Naive thymus-derived CD8-positive, alpha-beta T cell (primary cell): Measurements from ENCODE around the gene ARHGDIG. TPM values are rescaled to one million over a fixed set of nuclear protein-coding genes. Genes with fewer than 3 reads are reported as not detected.

Source experiments
- ATAC-seq, 2 donors: fragments of 150-1000 bp; cut with Tn5 transposase in 1 of 2; sonication (Bioruptor Pico), chemical (Tn5 transposase) in 1 of 2; 1 replicate in 1 of 2; 2 replicates in 1 of 2; pipeline ENCODE4 v1.10.0; 2021; ENCODE audit warnings: mild to moderate bottlenecking in 2 of 2, moderate library complexity in 2 of 2
- POLR2A ChIA-PET: fragments of 350-600 bp; sonication (Branson Sonifier 250); formaldehyde crosslinking; loops from one replicate; lab custom pipeline; 2021; ENCODE audit warnings: antibody characterized with exemption; lab: Charles Lee
- DNase-seq, 10 donors: peaks; one replicate each; pipeline versions ENCODE4 v3.0.0 to v3.0.0-alpha.2; 2020 to 2022
- H3K27ac Mint-ChIP-seq, 10 donors: one replicate each; pipeline ENCODE4 v1.8.0; 2020 to 2022; ENCODE audit warnings: mild to moderate bottlenecking in 10 of 10, mixed read lengths in 10 of 10, moderate library complexity in 4 of 10, inconsistent platforms in 1 of 10
- H3K27me3 Mint-ChIP-seq, 5 donors: one replicate each; pipeline ENCODE4 v1.8.0; 2021 to 2022; ENCODE audit warnings: mixed read lengths in 5 of 5
- H3K36me3 Mint-ChIP-seq, 3 donors: one replicate each; pipeline ENCODE4 v1.8.0; 2020 to 2022; ENCODE audit warnings: mixed read lengths in 3 of 3, mild to moderate bottlenecking in 2 of 3, inconsistent platforms in 1 of 3
- H3K4me1 Mint-ChIP-seq, 4 donors: one replicate each; pipeline ENCODE4 v1.8.0; 2021 to 2022; ENCODE audit warnings: mixed read lengths in 4 of 4
- H3K4me3 Mint-ChIP-seq, 10 donors: one replicate each; pipeline ENCODE4 v1.8.0; 2020 to 2022; ENCODE audit warnings: mild to moderate bottlenecking in 10 of 10, mixed read lengths in 10 of 10, moderate library complexity in 6 of 10, inconsistent platforms in 1 of 10
- H3K9me3 Mint-ChIP-seq, 9 donors: one replicate each; pipeline ENCODE4 v1.8.0; 2020 to 2022; ENCODE audit warnings: mixed read lengths in 9 of 9, mild to moderate bottlenecking in 3 of 9, inconsistent platforms in 1 of 9, moderate library complexity in 1 of 9
- polyA plus RNA-seq, 3 donors: library from polyadenylated mRNA; unstranded; fragments of 300-500 nt; fragmentation: Illumina TruSeq; gene quantifications; one replicate each; pipeline ENCODE4 v1.2.3, GENCODE V29; 2021
- total RNA-seq, 8 experiments: library from RNA in 2 of 8; stranded (reverse) in 2 of 8; gene quantifications; one replicate each; pipeline ENCODE4 v1.2.3 and lab custom pipeline; 2021 to 2026

Gene ARHGDIG
- total and polyA plus RNA-seq, 5 experiments from 2014 or later: 0.68 TPM; not detected in 4

- ATAC-seq (no peak), DNase-seq (no peak)
- Mint-ChIP-seq H3K4me1 (peaks cover 0 to under 1% (median 0%) of the 10 kb centered on the region in 4 donors), H3K9me3 (no peaks in the 10 kb centered on the region), H3K36me3 (peaks cover 0 to 19% (median 3%) of the 10 kb centered on the region in 3 donors), H3K4me3 (no peak overlapping the region), H3K27ac (no peak overlapping the region), H3K27me3 (peaks cover 0 to 10% (median 0%) of the 10 kb centered on the region in 5 donors)
- POLR2A ChIA-PET: no interaction called here
Measured at GRCh38 chr16:284204-285120, 4.1 kb downstream of the ARHGDIG start.

- DNase-seq: no peak
- no peak for ATAC-seq
- POLR2A ChIA-PET: no interaction called here
- peaks cover 0 to 8% (median 0%) of the 10 kb centered on the region in 5 donors for H3K27me3 Mint-ChIP-seq
- H3K36me3 Mint-ChIP-seq: peaks cover 0 to 22% (median 3%) of the 10 kb centered on the region in 3 donors
- H3K4me1 Mint-ChIP-seq: no peaks in the 10 kb centered on the region
- H3K27ac Mint-ChIP-seq: no peak overlapping the region
- H3K9me3 Mint-ChIP-seq: no peaks in the 10 kb centered on the region
- H3K4me3 Mint-ChIP-seq: no peak overlapping the region
Measured at GRCh38 chr16:285146-286055, 5.0 kb downstream of the ARHGDIG start.

DNA sequence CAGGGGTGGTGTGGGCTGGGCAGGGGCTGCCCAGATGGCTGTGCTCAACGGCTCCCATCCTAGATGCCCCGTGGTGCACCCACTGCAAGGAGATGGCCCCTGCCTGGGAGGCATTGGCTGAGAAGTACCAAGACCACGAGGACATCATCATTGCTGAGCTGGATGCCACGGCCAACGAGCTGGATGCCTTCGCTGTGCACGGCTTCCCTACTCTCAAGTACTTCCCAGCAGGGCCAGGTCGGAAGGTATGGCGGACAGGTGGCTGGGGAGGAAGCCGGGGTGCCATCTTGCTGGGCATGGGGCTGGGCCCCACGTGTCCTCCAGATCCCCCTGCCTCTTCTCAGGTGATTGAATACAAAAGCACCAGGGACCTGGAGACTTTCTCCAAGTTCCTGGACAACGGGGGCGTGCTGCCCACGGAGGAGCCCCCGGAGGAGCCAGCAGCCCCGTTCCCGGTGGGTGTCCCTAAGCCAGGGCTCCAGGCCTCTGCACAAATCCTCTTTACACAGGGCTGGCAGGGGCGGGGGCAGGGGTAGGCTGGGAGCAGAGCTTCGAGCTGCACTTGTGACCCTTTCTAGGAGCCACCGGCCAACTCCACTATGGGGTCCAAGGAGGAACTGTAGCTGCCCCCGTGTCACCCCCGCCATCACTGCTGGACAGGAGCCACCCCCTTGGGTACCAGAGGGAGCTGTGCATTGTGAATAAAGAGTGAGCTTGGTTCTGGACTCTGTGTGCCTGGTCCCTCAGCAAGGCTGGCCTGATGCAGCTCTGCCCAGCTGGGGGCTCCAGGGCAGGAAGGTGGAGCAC lies 6.3 kb downstream of the ARHGDIG start:
- Mint-ChIP-seq H3K4me1 (no peaks in the 10 kb centered on the region), H3K27ac (no peak overlapping the region), H3K9me3 (no peaks in the 10 kb centered on the region), H3K4me3 (no peak overlapping the region), H3K27me3 (peaks cover 0 to 4% (median 0%) of the 10 kb centered on the region in 5 donors), H3K36me3 (peaks cover 0 to 33% (median 4%) of the 10 kb centered on the region in 3 donors)
- POLR2A ChIA-PET: no interaction called here
- ATAC-seq (no peak), DNase-seq (no peak)

DNA sequence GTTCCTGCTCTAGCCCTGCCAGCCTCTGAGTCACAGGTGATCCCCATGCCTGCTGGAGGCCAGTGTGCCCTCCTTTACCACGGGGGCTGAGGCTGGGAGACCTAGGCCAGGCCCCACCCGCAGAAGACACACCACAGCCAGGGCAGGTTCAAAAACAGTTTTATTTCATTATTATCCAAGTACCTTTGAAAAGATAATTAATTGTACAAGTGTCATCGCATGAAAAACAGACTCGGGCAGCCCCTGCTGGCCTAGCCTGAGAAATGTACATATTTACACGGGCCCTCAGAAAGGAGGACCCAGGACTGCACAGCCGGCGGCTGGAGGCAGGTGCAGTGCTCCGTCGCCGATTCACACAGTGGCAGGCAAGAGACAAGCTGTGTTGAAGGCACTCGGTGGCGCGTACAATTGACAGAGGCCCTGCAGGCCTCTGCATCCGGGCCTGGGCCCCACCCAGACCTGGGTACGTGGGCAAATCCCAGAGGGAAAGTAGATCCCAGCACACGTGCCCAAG lies 7.0 kb downstream of the ARHGDIG start:
- no peak overlapping the region for H3K27ac Mint-ChIP-seq
- H3K27me3 Mint-ChIP-seq: no peaks in the 10 kb centered on the region
- ATAC-seq: no peak

GRCh38 chr16:287981-288920 lies 7.9 kb downstream of the ARHGDIG start:
- Mint-ChIP-seq H3K4me1 (no peaks in the 10 kb centered on the region), H3K9me3 (no peaks in the 10 kb centered on the region), H3K27ac (peak overlapping the region in 1 of 10 donors; percentile 41), H3K4me3 (no peak overlapping the region), H3K27me3 (no peaks in the 10 kb centered on the region), H3K36me3 (peaks cover 0 to 40% (median 4%) of the 10 kb centered on the region in 3 donors)
- POLR2A ChIA-PET: no interaction called here
- ATAC-seq (no peak), DNase-seq (no peak)

More for the DNA sequence above, 7.0 kb downstream of the ARHGDIG start:
- Mint-ChIP-seq H3K4me1 (no peaks in the 10 kb centered on the region), H3K36me3 (peaks cover 0 to 36% (median 4%) of the 10 kb centered on the region in 3 donors), H3K4me3 (no peak overlapping the region), H3K9me3 (no peaks in the 10 kb centered on the region)
- DNase-seq: no peak
- POLR2A ChIA-PET: no interaction called here

- ATAC-seq (no peak), DNase-seq (no peak)
- H3K27me3 Mint-ChIP-seq: no peaks in the 10 kb centered on the region
- no peak overlapping the region for H3K4me3 Mint-ChIP-seq
- POLR2A ChIA-PET: no interaction called here
- peaks cover 0 to 49% (median 4%) of the 10 kb centered on the region in 3 donors for H3K36me3 Mint-ChIP-seq
- H3K9me3 Mint-ChIP-seq: no peaks in the 10 kb centered on the region
- H3K27ac Mint-ChIP-seq: no peak overlapping the region
- no peaks in the 10 kb centered on the region for H3K4me1 Mint-ChIP-seq
Measured at GRCh38 chr16:289395-289997, 9.1 kb downstream of the ARHGDIG start.

DNA sequence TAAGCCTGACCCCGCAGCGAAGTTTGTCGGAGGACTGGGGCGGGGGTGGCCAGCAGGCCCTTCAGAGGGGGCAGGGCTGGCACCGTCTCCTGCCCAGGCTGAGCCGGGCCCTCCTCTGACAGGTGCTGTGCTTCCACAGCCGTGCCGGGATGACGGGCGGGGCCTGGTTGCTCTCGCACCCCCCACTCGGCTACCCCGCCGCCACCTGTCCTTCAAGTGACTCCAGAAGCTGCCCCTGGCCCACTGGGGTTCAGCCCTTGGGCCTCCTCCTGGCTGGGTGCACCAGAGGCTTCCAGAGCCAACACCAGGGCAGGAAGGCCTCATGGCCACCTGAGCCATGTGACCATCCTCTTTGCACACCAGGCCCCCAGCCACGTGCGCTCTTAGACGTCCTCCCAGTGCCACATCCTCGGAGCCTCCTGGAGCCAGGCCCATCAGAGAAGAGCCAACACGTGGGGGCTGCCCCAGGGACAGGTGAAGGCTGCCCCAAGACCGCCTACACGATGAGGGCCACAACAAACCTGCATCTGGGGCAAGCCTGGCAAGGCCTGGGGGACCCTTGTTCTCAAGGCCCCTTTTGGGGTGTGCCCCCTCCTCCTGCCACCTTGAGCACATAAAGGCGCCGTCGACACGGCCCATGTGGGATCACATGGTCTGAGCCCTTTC lies 9.8 kb downstream of the ARHGDIG start:
- DNase-seq (no peak), ATAC-seq (no peak)
- Mint-ChIP-seq H3K27ac (no peak overlapping the region), H3K4me3 (no peak overlapping the region), H3K36me3 (peaks cover 0 to 49% (median 4%) of the 10 kb centered on the region in 3 donors), H3K9me3 (no peaks in the 10 kb centered on the region), H3K4me1 (no peaks in the 10 kb centered on the region), H3K27me3 (no peaks in the 10 kb centered on the region)
- POLR2A ChIA-PET: interaction anchor here (0.6 kb wide), 1 partner anchor 33 kb away, joined by 3 read pairs; no protein-coding TSS in a partner anchor

DNA sequence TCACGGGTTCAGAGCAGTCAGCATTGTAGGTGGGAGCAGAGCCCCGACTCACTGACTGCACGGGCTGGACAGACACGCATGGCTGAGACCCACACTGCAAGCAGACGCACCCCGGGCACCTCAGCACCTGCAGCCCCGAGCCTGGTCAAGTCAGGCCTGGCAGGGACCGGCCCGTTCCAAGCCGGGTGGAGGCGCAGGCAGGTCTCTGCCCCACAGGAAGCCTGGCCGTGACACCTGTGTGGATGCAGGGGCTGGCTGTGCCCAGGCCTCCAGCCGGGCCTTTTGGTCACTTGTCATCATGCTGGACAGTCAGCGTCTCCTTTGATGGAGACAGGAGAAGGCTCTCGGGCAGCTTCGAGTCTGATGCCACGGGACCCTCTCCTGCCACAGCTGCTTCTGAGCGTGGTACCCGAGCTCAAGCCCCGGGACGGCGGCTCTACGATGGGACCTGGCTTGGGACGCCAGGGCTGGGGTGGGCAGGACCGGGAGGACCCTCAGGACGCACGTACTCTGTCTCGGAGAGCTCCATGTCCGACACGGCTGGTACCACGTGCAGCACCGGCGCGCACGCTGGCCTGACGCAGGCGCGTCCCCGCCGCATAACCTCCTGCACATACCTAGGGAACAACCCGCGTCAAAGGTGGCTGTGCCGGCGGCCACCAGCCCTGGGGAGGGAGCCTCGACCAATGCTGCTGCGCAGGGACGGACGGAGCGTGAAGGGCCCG lies 10.5 kb downstream of the ARHGDIG start:
- no peak for DNase-seq
- H3K4me1 Mint-ChIP-seq: no peaks in the 10 kb centered on the region
- POLR2A ChIA-PET: interaction anchor here (0.6 kb wide), 1 partner anchor 32 kb away, joined by 3 read pairs; no protein-coding TSS in a partner anchor
- no peak overlapping the region for H3K4me3 Mint-ChIP-seq
- peaks cover 0 to 49% (median 4%) of the 10 kb centered on the region in 3 donors for H3K36me3 Mint-ChIP-seq
- no peaks in the 10 kb centered on the region for H3K27me3 Mint-ChIP-seq
- H3K9me3 Mint-ChIP-seq: no peaks in the 10 kb centered on the region
- ATAC-seq: no peak
- no peak overlapping the region for H3K27ac Mint-ChIP-seq

GRCh38 chr16:291539-291938 lies 11.1 kb downstream of the ARHGDIG start:
- DNase-seq: no peak
- Mint-ChIP-seq H3K27ac (peak overlapping the region in 1 of 10 donors; percentile 31), H3K4me1 (no peaks in the 10 kb centered on the region), H3K36me3 (peaks cover 0 to 47% (median 4%) of the 10 kb centered on the region in 3 donors), H3K27me3 (no peaks in the 10 kb centered on the region), H3K4me3 (no peak overlapping the region), H3K9me3 (no peaks in the 10 kb centered on the region)
- no peak for ATAC-seq
- POLR2A ChIA-PET: interaction anchor here (1.1 kb wide), 1 partner anchor 38 kb away, joined by 3 read pairs; no protein-coding TSS in a partner anchor
